H1 (cell line): ENCODE data around the gene GPC6. TPM values are rescaled to one million over a fixed set of nuclear protein-coding genes. Genes with fewer than 3 reads are reported as not detected.

Experiments
- CTCF ChIA-PET: fragments of 300-600 bp; sonication (Branson Sonifier 250); formaldehyde crosslinking; loops from one replicate; lab custom pipeline; 2021; ENCODE audit not compliant: partially characterized antibody; lab: Charles Lee
- POLR2A ChIA-PET: fragments of 300-600 bp; sonication (Branson Sonifier 250); formaldehyde crosslinking; loops from one replicate; lab custom pipeline; 2021; ENCODE audit warnings: inconsistent platforms; ENCODE audit not compliant: partially characterized antibody; lab: Charles Lee
- DNase-seq, 2 experiments: peaks; one replicate each; pipeline versions ENCODE4 v3.0.0 to v3.0.0-alpha.2; 2010 to 2022; ENCODE audit warnings: low spot score in 2 of 2, low read depth in 1 of 2, mixed read lengths in 1 of 2
- FAIRE-seq: peaks from 2 replicates; lab custom pipeline; 2011; peaks lifted over from hg19 to GRCh38; lab: Jason Lieb, UNC
- H2AFZ ChIP-seq: 2 replicates; pipeline ENCODE4 v1.8.1; 2012; ENCODE audit warnings: low read length, inconsistent platforms
- H2AK5ac ChIP-seq: 2 replicates; pipeline ENCODE4 v1.6.1; 2013; ENCODE audit warnings: low read depth, low read length
- H2BK120ac ChIP-seq: replicated peaks from 2 replicates; pipeline ENCODE3; 2013; ENCODE audit warnings: low read depth, low read length, inconsistent platforms
- H2BK12ac ChIP-seq: 2 replicates; pipeline ENCODE4 v1.6.1; 2013; ENCODE audit warnings: low read depth, low read length
- H2BK15ac ChIP-seq: 2 replicates; pipeline ENCODE4 v1.6.1; 2013; ENCODE audit warnings: low read length
- H2BK20ac ChIP-seq: 2 replicates; pipeline ENCODE4 v1.6.1; 2013; ENCODE audit warnings: low read length
- H2BK5ac ChIP-seq: 2 replicates; pipeline ENCODE4 v1.6.1; 2013; ENCODE audit warnings: low read depth, low read length
- H3K14ac ChIP-seq: 2 replicates; pipeline ENCODE4 v1.6.1; 2013; ENCODE audit warnings: inconsistent platforms; ENCODE audit not compliant: insufficient read length
- H3K18ac ChIP-seq: 2 replicates; pipeline ENCODE4 v1.6.1; 2013; ENCODE audit warnings: low read length; ENCODE audit errors: extremely low read depth
- H3K23ac ChIP-seq: 2 replicates; pipeline ENCODE4 v1.6.1; 2013; ENCODE audit warnings: inconsistent platforms; ENCODE audit not compliant: insufficient read length
- H3K23me2 ChIP-seq: 2 replicates; pipeline ENCODE4 v1.6.1; 2013; ENCODE audit warnings: low read depth, low read length
- H3K27ac ChIP-seq: 2 replicates; pipeline ENCODE4 v1.6.1; 2011; ENCODE audit warnings: low read depth, low read length, inconsistent platforms
- H3K27me3 ChIP-seq, 4 experiments: replicated peaks in 1 of 4; 1 replicate in 1 of 4; 2 replicates in 3 of 4; pipeline versions ENCODE4 v1.6.1 to v1.8.1; 2011 to 2013; ENCODE audit warnings: low read length in 3 of 4, mild to moderate bottlenecking in 3 of 4, inconsistent platforms in 2 of 4, mixed read lengths in 2 of 4, moderate library complexity in 1 of 4; ENCODE audit not compliant: control insufficient read depth in 3 of 4, insufficient read depth in 3 of 4; ENCODE audit errors: extremely low read depth in 1 of 4
- H3K36me3 ChIP-seq, 4 experiments: 2 replicates each; pipeline versions ENCODE4 v1.6.1 to v1.8.1; 2011 to 2013; ENCODE audit warnings: mild to moderate bottlenecking in 4 of 4, low read length in 3 of 4, moderate library complexity in 2 of 4, control low read depth in 1 of 4, inconsistent platforms in 1 of 4; ENCODE audit not compliant: insufficient read depth in 4 of 4, control insufficient read depth in 2 of 4
- H3K4ac ChIP-seq: replicated peaks from 2 replicates; pipeline ENCODE3; 2013; ENCODE audit warnings: low read length, low read depth, mixed read lengths, inconsistent platforms; ENCODE audit not compliant: insufficient read length
- H3K4me1 ChIP-seq, 4 experiments: replicated peaks in 1 of 4; 1 replicate in 1 of 4; 2 replicates in 3 of 4; pipeline versions ENCODE4 v1.6.1 to v1.8.1; 2011 to 2013; ENCODE audit warnings: low read length in 3 of 4, inconsistent platforms in 2 of 4, mixed read lengths in 1 of 4; ENCODE audit not compliant: insufficient read depth in 4 of 4, control insufficient read depth in 3 of 4
- H3K4me2 ChIP-seq, 2 experiments: 2 replicates each; pipeline versions ENCODE4 v1.6.1 to v1.8.1; 2011 to 2013; ENCODE audit warnings: low read depth in 2 of 2, low read length in 2 of 2, control low read depth in 1 of 2, inconsistent platforms in 1 of 2, mild to moderate bottlenecking in 1 of 2; ENCODE audit not compliant: insufficient read depth in 1 of 2
- H3K4me3 ChIP-seq, 4 experiments: fragments of 200-600, 300-600 bp in 1 of 4; sonication (generic), shearing (Covaris generic), sonication (Bioruptor Twin) in 1 of 4; 2 replicates each; pipeline versions ENCODE4 v1.5.1 to v1.8.1; 2011 to 2016; ENCODE audit warnings: low read length in 4 of 4, low read depth in 3 of 4, control low read depth in 2 of 4, inconsistent platforms in 2 of 4, mild to moderate bottlenecking in 2 of 4, mixed read lengths in 1 of 4, moderate library complexity in 1 of 4; ENCODE audit not compliant: insufficient read depth in 2 of 4; ENCODE audit errors: extremely low read depth in 1 of 4
- H3K56ac ChIP-seq: replicated peaks from 2 replicates; pipeline ENCODE3; 2013; ENCODE audit warnings: low read depth, mild to moderate bottlenecking, mixed read lengths, low read length, inconsistent platforms; ENCODE audit not compliant: insufficient read length
- H3K79me1 ChIP-seq: 2 replicates; pipeline ENCODE4 v1.6.1; 2013; ENCODE audit warnings: low read depth, low read length, control low read depth
- H3K79me2 ChIP-seq, 2 experiments: 2 replicates each; pipeline versions ENCODE4 v1.6.1 to v1.8.1; 2012 to 2013; ENCODE audit warnings: low read length in 2 of 2, mild to moderate bottlenecking in 2 of 2, inconsistent platforms in 1 of 2; ENCODE audit not compliant: insufficient read depth in 2 of 2, control insufficient read depth in 1 of 2
- H3K9ac ChIP-seq, 4 experiments: replicated peaks in 1 of 4; 1 replicate in 1 of 4; 2 replicates in 3 of 4; pipeline versions ENCODE4 v1.6.1 to v1.8.1; 2011 to 2013; ENCODE audit warnings: low read depth in 3 of 4, low read length in 3 of 4, control low read depth in 2 of 4, mild to moderate bottlenecking in 2 of 4, moderate library complexity in 2 of 4, inconsistent platforms in 1 of 4; ENCODE audit errors: extremely low read depth in 1 of 4
- H3K9me3 ChIP-seq, 2 experiments: 2 replicates each; pipeline versions ENCODE4 v1.6.1 to v1.8.1; 2012 to 2013; ENCODE audit warnings: mild to moderate bottlenecking in 2 of 2, moderate library complexity in 2 of 2, control low read depth in 1 of 2, inconsistent platforms in 1 of 2, low read depth in 1 of 2, low read length in 1 of 2, mixed read lengths in 1 of 2; ENCODE audit not compliant: insufficient read depth in 2 of 2
- H4K20me1 ChIP-seq, 2 experiments: replicated peaks in 1 of 2; 2 replicates each; pipeline versions ENCODE3 to v1.8.1; 2011 to 2013; ENCODE audit warnings: inconsistent platforms in 2 of 2, low read length in 2 of 2, mild to moderate bottlenecking in 1 of 2; ENCODE audit not compliant: insufficient read depth in 2 of 2, control insufficient read depth in 1 of 2
- H4K5ac ChIP-seq: 2 replicates; pipeline ENCODE4 v1.6.1; 2013; ENCODE audit warnings: low read length, low read depth, mixed read lengths, inconsistent platforms; ENCODE audit not compliant: insufficient read length
- H4K8ac ChIP-seq: 2 replicates; pipeline ENCODE4 v1.8.0; 2013; ENCODE audit warnings: mild to moderate bottlenecking, moderate library complexity, low read length, inconsistent platforms; ENCODE audit not compliant: insufficient read depth; ENCODE audit errors: extremely low read depth
- H4K91ac ChIP-seq: replicated peaks from 2 replicates; pipeline ENCODE3; 2013; ENCODE audit warnings: low read length, mixed read lengths, inconsistent platforms; ENCODE audit not compliant: insufficient read length
- CHD2 ChIP-seq: IDR thresholded peaks from 2 replicates; pipeline ENCODE4 v1.6.1; 2012; ENCODE audit warnings: low read length, improper control_type of control experiment
- EGR1 ChIP-seq: IDR thresholded peaks from 2 replicates; pipeline ENCODE4 v1.6.1; 2011; ENCODE audit warnings: low read depth, low read length, borderline replicate concordance
- HDAC6 ChIP-seq: IDR thresholded peaks from one replicate; pipeline ENCODE4 v1.7.1; 2012; ENCODE audit warnings: low read depth, mild to moderate bottlenecking, inconsistent platforms, low read length, moderate library complexity
- POLR2AphosphoS5 ChIP-seq: IDR thresholded peaks from 2 replicates; pipeline ENCODE4 v1.6.1; 2011; ENCODE audit warnings: low read depth, low read length
- POU5F1 ChIP-seq: IDR thresholded peaks from 2 replicates; pipeline ENCODE4 v1.6.1; 2011; ENCODE audit warnings: low read depth, mild to moderate bottlenecking, low read length, moderate library complexity
- SAP30 ChIP-seq: fragments of 300-600 bp; sonication (generic); IDR thresholded peaks from 2 replicates; pipeline ENCODE4 v1.7.1; 2012; ENCODE audit warnings: low read length, moderate library complexity, mild to moderate bottlenecking, inconsistent platforms; ENCODE audit not compliant: insufficient read depth, insufficient replicate concordance
- SP2 ChIP-seq: IDR thresholded peaks from 2 replicates; pipeline ENCODE4 v1.6.1; 2012; ENCODE audit warnings: mild to moderate bottlenecking, low read length, inconsistent platforms
- ZNF274 ChIP-seq: IDR thresholded peaks from 2 replicates; pipeline ENCODE4 v1.7.0; 2012; ENCODE audit warnings: low read length, borderline replicate concordance; ENCODE audit errors: extremely low read depth
- WGBS, 2 experiments: shearing (Covaris generic) in 1 of 2; methylation state at CpG; one replicate each; pipeline versions ENCODE4 v1.1.6 to v1.1.7; 2013 to 2015; ENCODE audit warnings: low lambda C conversion rate in 2 of 2, mixed read lengths in 2 of 2, inconsistent platforms in 1 of 2, low coverage in 1 of 2, missing lambda C conversion rate in 1 of 2; ENCODE audit not compliant: insufficient replicate concordance in 2 of 2, insufficient coverage in 1 of 2, insufficient read length in 1 of 2; ENCODE audit errors: extremely low coverage in 1 of 2, missing lambda C conversion rate in 1 of 2; 5-methylcytosine and 5-hydroxymethylcytosine counted together
- polyA plus RNA-seq, 7 experiments: library from polyadenylated mRNA; depleted of rRNA in 3 of 7; stranded (reverse) in 5 of 7; unstranded in 2 of 7; fragments of >200 nt in 5 of 7; fragments of 200-250 nt in 2 of 7; gene quantifications; 1 replicate in 5 of 7; 2 replicates in 1 of 7; 4 replicates in 1 of 7; pipeline versions ENCODE4 v1.2.1 to v1.2.3, GENCODE V29; 2011 to 2013; ENCODE audit warnings: missing spikeins in 2 of 7, mixed read lengths in 2 of 7
- total RNA-seq: library from RNA; stranded (reverse); fragmentation: NEBNext Ultra II Directional; extraction: Animal tissue kit (Norgen Biotek cat#: 25700); gene quantifications from 2 replicates; pipeline ENCODE4 v1.2.1, GENCODE V29; 2021

Gene GPC6
- total and polyA plus RNA-seq, 2 of the 8 experiments (the other 6 are each of a cell fraction or from before 2014, with no cell fraction given) = 5.4 to 12.0 TPM

GRCh38 chr13:93732186-93732585 lies 505.6 kb downstream of the GPC6 start:
- Histone ChIP-seq H3K4me2 (no peak overlapping the region), H3K23ac (no peak overlapping the region), H2BK20ac (no peak overlapping the region), H3K9me3 (no peaks in the 10 kb centered on the region), H2BK15ac (no peak overlapping the region), H3K79me2 (no peaks in the 10 kb centered on the region), H3K56ac (no peak overlapping the region), H4K8ac (no peak overlapping the region), H3K4me3 (no peak overlapping the region), H4K91ac (no peak overlapping the region), H2AK5ac (no peak overlapping the region), H2BK5ac (no peak overlapping the region), H4K20me1 (no peaks in the 10 kb centered on the region), H2BK120ac (no peak overlapping the region), H2AFZ (no peak overlapping the region), H3K4ac (no peak overlapping the region), H4K5ac (no peak overlapping the region), H3K79me1 (no peaks in the 10 kb centered on the region), H3K36me3 (no peaks in the 10 kb centered on the region), H3K27ac (no peak overlapping the region), H3K4me1 (no peaks in the 10 kb centered on the region), H3K14ac (no peak overlapping the region), H2BK12ac (no peak overlapping the region), H3K27me3 (no peaks in the 10 kb centered on the region), H3K23me2 (no peaks in the 10 kb centered on the region), H3K18ac (no peak overlapping the region), H3K9ac (no peak overlapping the region)
- CTCF ChIA-PET = interaction anchor here (0.6 kb wide), 1 partner anchor 171 kb away, joined by 3 read pairs; no protein-coding TSS in a partner anchor
- FAIRE-seq = no peak
- no peak for DNase-seq
- POLR2A ChIA-PET = no interaction called here
- 94% methylated on average over 2 of the region's 2 CpGs; no CpG with 5 or more reads in 1 of the 2 experiments for WGBS, 2 experiments
- TF ChIP-seq SP2 = no peak
- TF ChIP-seq EGR1 = no peak
- TF ChIP-seq SAP30 = no peak
- no peak for TF ChIP-seq POLR2AphosphoS5
- no peak for TF ChIP-seq ZNF274
- no peak for TF ChIP-seq CHD2
- no peak for TF ChIP-seq POU5F1
- no peak for TF ChIP-seq HDAC6
